ENCODE data around the gene DYNAP. TPM values are rescaled to one million over a fixed set of nuclear protein-coding genes. Genes with fewer than 3 reads are reported as not detected.

DYNAP gene
- total RNA-seq, 1 experiment from 2014 or later = not detected

DNA sequence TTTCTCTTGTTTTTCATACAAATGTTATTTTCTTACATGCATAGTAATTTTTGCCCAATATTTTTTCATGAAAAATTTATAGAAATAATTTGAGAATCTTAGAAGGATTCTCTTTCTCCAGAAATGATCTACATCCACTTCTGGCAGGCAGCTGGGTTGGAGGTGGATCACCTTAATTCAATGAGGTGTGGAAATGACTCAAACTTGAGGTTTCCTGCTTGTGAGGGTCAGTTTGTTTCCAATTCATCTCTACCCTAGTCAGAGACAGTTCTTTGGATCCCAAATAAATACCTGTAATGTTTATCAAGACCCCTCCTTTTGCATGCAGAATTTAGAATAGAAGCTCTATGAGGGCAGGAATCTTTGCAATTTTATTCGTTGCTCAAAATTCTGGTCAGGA, 35.0 kb upstream of the DYNAP start:
- no peak for TF ChIP-seq EZH2 (IDR thresholded peaks at IDR 0.05; ENCODE audit: low read depth)
- TF ChIP-seq, protein P1, sequence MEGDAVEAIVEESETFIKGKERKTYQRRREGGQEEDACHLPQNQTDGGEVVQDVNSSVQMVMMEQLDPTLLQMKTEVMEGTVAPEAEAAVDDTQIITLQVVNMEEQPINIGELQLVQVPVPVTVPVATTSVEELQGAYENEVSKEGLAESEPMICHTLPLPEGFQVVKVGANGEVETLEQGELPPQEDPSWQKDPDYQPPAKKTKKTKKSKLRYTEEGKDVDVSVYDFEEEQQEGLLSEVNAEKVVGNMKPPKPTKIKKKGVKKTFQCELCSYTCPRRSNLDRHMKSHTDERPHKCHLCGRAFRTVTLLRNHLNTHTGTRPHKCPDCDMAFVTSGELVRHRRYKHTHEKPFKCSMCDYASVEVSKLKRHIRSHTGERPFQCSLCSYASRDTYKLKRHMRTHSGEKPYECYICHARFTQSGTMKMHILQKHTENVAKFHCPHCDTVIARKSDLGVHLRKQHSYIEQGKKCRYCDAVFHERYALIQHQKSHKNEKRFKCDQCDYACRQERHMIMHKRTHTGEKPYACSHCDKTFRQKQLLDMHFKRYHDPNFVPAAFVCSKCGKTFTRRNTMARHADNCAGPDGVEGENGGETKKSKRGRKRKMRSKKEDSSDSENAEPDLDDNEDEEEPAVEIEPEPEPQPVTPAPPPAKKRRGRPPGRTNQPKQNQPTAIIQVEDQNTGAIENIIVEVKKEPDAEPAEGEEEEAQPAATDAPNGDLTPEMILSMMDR (conservative IDR thresholded peaks at IDR 0.05) = no peak
- Histone ChIP-seq H4K20me1 (ENCODE audit: insufficient read depth) (no peaks in the 10 kb centered on the region), H3K36me3 (ENCODE audit: low read depth) (no peaks in the 10 kb centered on the region), H3F3A (ENCODE audit: insufficient read depth, low read depth) (no peaks in the 10 kb centered on the region), H3K4me3 (no peak overlapping the region), H3K79me2 (ENCODE audit: low read depth) (no peaks in the 10 kb centered on the region), H3K27ac (no peak overlapping the region), H3K9me3 (ENCODE audit: insufficient read depth, low read depth) (peaks cover 4% of the 10 kb centered on the region; the same call in 1 of the 2 replicates), H3K9me2 (ENCODE audit: insufficient read depth) (no peaks in the 10 kb centered on the region), H3K4me2 (no peak overlapping the region), H2AFZ (no peak overlapping the region), H3K4me1 (replicated peaks; ENCODE audit: insufficient read depth) (no peaks in the 10 kb centered on the region), H3K27me3 (ENCODE audit: insufficient read depth, low read depth) (no peaks in the 10 kb centered on the region)
- ChIA-PET CTCF (no interaction called here), POLR2A (ENCODE audit: unreplicated experiment) (no interaction called here)
- intact Hi-C loops (cut with micrococcal nuclease; ENCODE audit: unreplicated experiment) = no loop called here
- no TSS peak for BruUV-seq (replicated peaks)
- no peak for DNase-seq

DNA sequence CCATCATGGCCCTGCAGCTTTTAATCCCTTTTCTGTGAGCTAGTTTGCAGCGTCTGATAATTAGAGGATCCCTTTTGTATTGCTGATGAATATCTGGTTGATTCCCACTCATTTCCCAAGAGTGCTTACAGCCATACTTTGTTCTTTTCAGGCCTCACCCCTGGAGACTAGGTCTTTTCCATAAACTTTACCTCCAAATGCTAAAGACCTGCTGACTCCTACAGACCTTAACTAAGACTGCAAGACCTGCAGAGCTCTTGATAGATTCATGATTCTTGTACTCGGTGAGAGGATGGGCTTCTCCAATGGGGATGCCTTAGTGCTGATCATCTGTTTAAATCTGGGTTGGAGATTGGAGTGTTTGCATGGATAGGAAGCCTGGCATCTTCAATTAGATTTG, 33.1 kb upstream of the DYNAP start:
- no peak for DNase-seq
- Histone ChIP-seq H3K27me3 (ENCODE audit: insufficient read depth, low read depth) (no peaks in the 10 kb centered on the region), H3K79me2 (ENCODE audit: low read depth) (no peaks in the 10 kb centered on the region), H3K27ac (no peak overlapping the region), H3K9me2 (ENCODE audit: insufficient read depth) (no peaks in the 10 kb centered on the region), H3K4me3 (no peak overlapping the region), H2AFZ (no peak overlapping the region), H3K36me3 (ENCODE audit: low read depth) (no peaks in the 10 kb centered on the region), H3K9me3 (ENCODE audit: insufficient read depth, low read depth) (no peaks in the 10 kb centered on the region), H3K4me1 (replicated peaks; ENCODE audit: insufficient read depth) (no peaks in the 10 kb centered on the region), H4K20me1 (ENCODE audit: insufficient read depth) (no peaks in the 10 kb centered on the region), H3K4me2 (no peak overlapping the region), H3F3A (ENCODE audit: insufficient read depth, low read depth) (no peaks in the 10 kb centered on the region)
- ChIA-PET CTCF (no interaction called here), POLR2A (ENCODE audit: unreplicated experiment) (no interaction called here)
- intact Hi-C loops (cut with micrococcal nuclease; ENCODE audit: unreplicated experiment) = loop anchor here (2.0 kb wide), 1 partner anchor 425 kb away; no protein-coding TSS in a partner anchor
- no peak for TF ChIP-seq EZH2 (IDR thresholded peaks at IDR 0.05; ENCODE audit: low read depth)
- TF ChIP-seq, protein P1 (conservative IDR thresholded peaks at IDR 0.05) = no peak
- BruUV-seq (replicated peaks) = no TSS peak

DNA sequence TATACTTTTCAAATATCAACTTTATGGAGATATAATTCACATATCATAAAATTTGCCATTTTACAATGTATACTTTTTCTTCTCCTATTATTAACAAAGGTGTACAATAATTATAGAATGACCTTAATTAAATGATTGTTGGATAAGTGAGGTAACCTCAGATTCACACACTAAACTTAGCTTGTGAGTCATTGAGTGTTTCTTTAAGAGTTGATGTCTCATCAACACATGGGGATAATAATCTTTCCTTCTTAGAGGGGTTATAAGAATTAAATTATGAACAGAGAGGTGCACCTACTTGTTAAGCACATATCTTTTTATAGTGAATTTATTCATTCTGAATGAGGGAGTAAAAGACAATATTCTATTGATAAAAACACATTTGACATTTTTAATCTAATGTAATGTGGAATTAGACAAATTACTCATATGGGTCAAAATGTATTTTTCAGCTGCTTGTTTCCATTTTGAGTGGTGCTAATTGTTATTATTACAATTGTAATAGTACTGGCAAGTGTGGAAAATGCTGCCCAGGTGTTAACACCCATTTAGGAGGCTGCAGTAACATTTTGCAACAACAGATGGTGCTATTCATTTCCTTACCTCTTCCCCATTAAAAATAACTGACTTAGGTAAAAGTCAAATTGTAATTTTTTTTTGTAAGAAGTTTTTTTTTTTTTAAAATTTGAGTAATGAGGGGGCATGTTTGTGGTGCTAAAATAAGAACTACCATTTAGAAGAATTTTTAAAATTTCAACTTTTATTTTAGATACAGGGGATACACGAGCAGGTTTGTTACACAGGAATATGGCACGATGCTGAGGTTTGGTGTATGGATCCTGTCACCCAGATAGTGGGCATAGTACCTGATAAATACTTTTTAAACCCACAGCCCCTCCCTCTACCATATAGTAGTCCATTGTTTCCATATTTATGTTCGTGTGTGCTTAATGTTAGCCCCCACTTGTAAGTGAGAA, 32.1 kb upstream of the DYNAP start:
- H3K9me2 ChIP-seq (ENCODE audit: insufficient read depth) = no peaks in the 10 kb centered on the region
- H3K79me2 ChIP-seq (ENCODE audit: low read depth) = no peaks in the 10 kb centered on the region
- no peaks in the 10 kb centered on the region for H3K36me3 ChIP-seq (ENCODE audit: low read depth)
- no peaks in the 10 kb centered on the region for H3K27me3 ChIP-seq (ENCODE audit: insufficient read depth, low read depth)
- no peaks in the 10 kb centered on the region for H3F3A ChIP-seq (ENCODE audit: insufficient read depth, low read depth)
- BruUV-seq (replicated peaks) = no TSS peak
- no peaks in the 10 kb centered on the region for H3K4me1 ChIP-seq (replicated peaks; ENCODE audit: insufficient read depth)
- intact Hi-C loops (cut with micrococcal nuclease; ENCODE audit: unreplicated experiment) = loop anchor here (1.0 to 2.0 kb wide), 3 partner anchors 88 to 424 kb away; no protein-coding TSS in a partner anchor
- no peak overlapping the region for H3K4me2 ChIP-seq
- no peaks in the 10 kb centered on the region for H4K20me1 ChIP-seq (ENCODE audit: insufficient read depth)
- no peak for DNase-seq
- H3K9me3 ChIP-seq (ENCODE audit: insufficient read depth, low read depth) = no peaks in the 10 kb centered on the region
- no peak for TF ChIP-seq EZH2 (IDR thresholded peaks at IDR 0.05; ENCODE audit: low read depth)
- TF ChIP-seq, protein P1 (conservative IDR thresholded peaks at IDR 0.05) = peak; percentile 82
- peak overlapping the region; percentile 60; the same call in 1 of the 2 replicates for H2AFZ ChIP-seq
- no peak overlapping the region for H3K4me3 ChIP-seq
- no peak overlapping the region for H3K27ac ChIP-seq
- ChIA-PET POLR2A (ENCODE audit: unreplicated experiment) (no interaction called here), CTCF (no interaction called here)
